ENCODE results near the gene TSHZ3. TPM values are rescaled to one million over a fixed set of nuclear protein-coding genes. Genes with fewer than 3 reads are reported as not detected.

TSHZ3 gene
- total RNA-seq, 1 experiment from 2014 or later = not detected

GRCh38 chr19:31337008-31337914, 12.0 kb downstream of the TSHZ3 start:
- DNase-seq (ENCODE audit: low spot score) = no peak

GRCh38 chr19:31335716-31336115, 13.5 kb downstream of the TSHZ3 start:
- no peak for DNase-seq (ENCODE audit: low spot score)

- no peak for DNase-seq (ENCODE audit: low spot score)
Measured at GRCh38 chr19:31334849-31335624, 14.2 kb downstream of the TSHZ3 start.

- no peak for DNase-seq (ENCODE audit: low spot score)
Measured at GRCh38 chr19:31334101-31334848, 15.0 kb downstream of the TSHZ3 start.

- no peak for DNase-seq (ENCODE audit: low spot score)
Measured at GRCh38 chr19:31332096-31332495, 17.1 kb downstream of the TSHZ3 start.

GRCh38 chr19:31331536-31331935, 17.7 kb downstream of the TSHZ3 start:
- no peak for DNase-seq (ENCODE audit: low spot score)

GRCh38 chr19:31330761-31331160, 18.5 kb downstream of the TSHZ3 start:
- no peak for DNase-seq (ENCODE audit: low spot score)

GRCh38 chr19:31330237-31330636, 19.0 kb downstream of the TSHZ3 start:
- DNase-seq (ENCODE audit: low spot score) = no peak

- no peak for DNase-seq (ENCODE audit: low spot score)
Measured at GRCh38 chr19:31329819-31330218, 19.4 kb downstream of the TSHZ3 start.

- no peak for DNase-seq (ENCODE audit: low spot score)
Measured at GRCh38 chr19:31328238-31328637, 21.0 kb downstream of the TSHZ3 start.

- no peak for DNase-seq (ENCODE audit: low spot score)
Measured at GRCh38 chr19:31326329-31327028, 22.8 kb downstream of the TSHZ3 start.

GRCh38 chr19:31325342-31325741, 23.9 kb downstream of the TSHZ3 start:
- no peak for DNase-seq (ENCODE audit: low spot score)

GRCh38 chr19:31319465-31319864, 29.8 kb downstream of the TSHZ3 start:
- no peak for DNase-seq (ENCODE audit: low spot score)

- DNase-seq (ENCODE audit: low spot score) = no peak
Measured at GRCh38 chr19:31318790-31319425, 30.3 kb downstream of the TSHZ3 start.

- DNase-seq (ENCODE audit: low spot score) = no peak
Measured at GRCh38 chr19:31317570-31317969, 31.7 kb downstream of the TSHZ3 start.

- DNase-seq (ENCODE audit: low spot score) = no peak
Measured at GRCh38 chr19:31317093-31317492, 32.1 kb downstream of the TSHZ3 start.

GRCh38 chr19:31316201-31316951, 32.9 kb downstream of the TSHZ3 start:
- no peak for DNase-seq (ENCODE audit: low spot score)

- no peak for DNase-seq (ENCODE audit: low spot score)
Measured at GRCh38 chr19:31315652-31316051, 33.6 kb downstream of the TSHZ3 start.

- peak; percentile 25 for DNase-seq (ENCODE audit: low spot score)
Measured at GRCh38 chr19:31314849-31315629, 34.2 kb downstream of the TSHZ3 start.

Measured in HT-29 (cell line).